OCI-LY1 (cell line): ENCODE results near the gene HNRNPCL4.
"Not testable (repeated sequence)": the region's sequence is repeated elsewhere in the genome, so short reads cannot be mapped to it uniquely, and the experiment has no call there.

Experiments
- CTCF ChIP-seq: fragments of 200-600 bp; sonication (generic), shearing (Covaris generic); IDR thresholded peaks from 2 replicates; pipeline ENCODE4 v1.5.1; 2017; ENCODE audit warnings: mild to moderate bottlenecking, antibody characterized with exemption, low read length, moderate library complexity, mixed read lengths
- EZH2 ChIP-seq: fragments of 200-600 bp; sonication (generic), shearing (Covaris generic); IDR thresholded peaks from 2 replicates; pipeline ENCODE4 v1.8.0; 2017; ENCODE audit warnings: borderline replicate concordance, mixed run types, mild to moderate bottlenecking, antibody characterized with exemption, low read length, moderate library complexity, mixed read lengths

- not testable (repeated sequence) for TF ChIP-seq CTCF, EZH2
These were observed 6.1 kb upstream of the HNRNPCL4 start, which contains the start of gene PRAMEF9 for GRCh38 chr1:13171548-13171947.
